HCT116 (cell line): ENCODE measurements around the gene MYO7A. TPM values are rescaled to one million over a fixed set of nuclear protein-coding genes. Genes with fewer than 3 reads are reported as not detected.

Source experiments
- ATAC-seq: fragments of 200-7000 bp; cut with Tn5 transposase; 2 replicates; pipeline ENCODE4 v1.9.1; 2020; ENCODE audit warnings: mild to moderate bottlenecking, moderate library complexity
- BruUV-seq: library from RNA; stranded (reverse); fragments of 400-500 nt; replicated peaks from 2 replicates; lab custom pipeline; 2021; lab: Mats Ljungman, UMichigan
- CTCF ChIA-PET: fragments of 300-600 bp; sonication (Branson Sonifier 250); formaldehyde crosslinking; loops from one replicate; lab custom pipeline; 2021; ENCODE audit warnings: antibody characterized with exemption; lab: Charles Lee
- POLR2A ChIA-PET: fragments of 300-600, 350-600 bp; sonication (Branson Sonifier 250); formaldehyde crosslinking; loops from one replicate; lab custom pipeline; 2021; ENCODE audit warnings: antibody characterized with exemption; lab: Charles Lee
- RAD21 ChIA-PET, 2 experiments: fragments of 300-600 bp; sonication (Branson Sonifier 250); formaldehyde crosslinking; loops; one replicate each; lab custom pipeline; 2023; ENCODE audit warnings: low total read pairs in 2 of 2; ENCODE audit not compliant: uncharacterized antibody in 2 of 2, unreplicated experiment in 2 of 2, low non-redundant PET in 1 of 2; lab: Charles Lee
- DNase-seq: peaks from one replicate; pipeline ENCODE4 v3.0.0-alpha.2; 2010; ENCODE audit warnings: low read depth, low spot score
- H2AFZ ChIP-seq: fragments of 200-600 bp; shearing (Covaris generic), sonication (generic); 2 replicates; pipeline ENCODE4 v1.6.1; 2017; ENCODE audit warnings: low read depth, mixed run types, mixed read lengths, antibody characterized with exemption, low read length; ENCODE audit not compliant: poor library complexity, severe bottlenecking
- H3K27ac ChIP-seq: 2 replicates; pipeline ENCODE4 v1.5.1; 2012; ENCODE audit warnings: low read depth, low read length
- H3K27me3 ChIP-seq: fragments of 200-600 bp; sonication (generic); 2 replicates; pipeline ENCODE4 v1.6.1; 2016; ENCODE audit warnings: mixed run types, low read length, mixed read lengths; ENCODE audit not compliant: insufficient read depth
- H3K36me3 ChIP-seq, 2 experiments: fragments of 200-500 bp in 1 of 2; fragments of 200-600 bp in 1 of 2; sonication (Bioruptor generic) in 1 of 2; sonication (generic) in 1 of 2; 2 replicates each; pipeline versions ENCODE4 v1.5.1 to v1.6.1; 2014 to 2016; ENCODE audit warnings: low read length in 2 of 2, inconsistent platforms in 1 of 2, mixed read lengths in 1 of 2, mixed run types in 1 of 2; ENCODE audit not compliant: insufficient read depth in 2 of 2, control insufficient read depth in 1 of 2
- H3K4me1 ChIP-seq, 2 experiments: fragments of 200-600 bp in 1 of 2; sonication (generic) in 1 of 2; 2 replicates each; pipeline versions ENCODE4 v1.5.1 to v1.6.1; 2012 to 2017; ENCODE audit warnings: low read length in 2 of 2, inconsistent platforms in 1 of 2, mild to moderate bottlenecking in 1 of 2, mixed read lengths in 1 of 2, mixed run types in 1 of 2, moderate library complexity in 1 of 2; ENCODE audit not compliant: insufficient read depth in 2 of 2, control insufficient read depth in 1 of 2
- H3K4me2 ChIP-seq: fragments of 200-600 bp; sonication (generic); 2 replicates; pipeline ENCODE4 v1.6.1; 2017; ENCODE audit warnings: mixed run types, low read length, mixed read lengths
- H3K4me3 ChIP-seq, 2 experiments: fragments of 200-600 bp in 1 of 2; sonication (generic) in 1 of 2; replicated peaks in 1 of 2; 2 replicates each; pipeline ENCODE4 v1.5.1; 2011 to 2016; ENCODE audit warnings: low read length in 2 of 2, control low read depth in 1 of 2, low read depth in 1 of 2, mild to moderate bottlenecking in 1 of 2, mixed read lengths in 1 of 2, mixed run types in 1 of 2
- H3K79me2 ChIP-seq: fragments of 200-600 bp; sonication (generic); 2 replicates; pipeline ENCODE4 v1.6.1; 2017; ENCODE audit warnings: mild to moderate bottlenecking, mixed run types, low read length, moderate library complexity, mixed read lengths; ENCODE audit not compliant: insufficient read depth
- H3K9ac ChIP-seq: fragments of 200-600 bp; sonication (generic); 2 replicates; pipeline ENCODE4 v1.6.1; 2016; ENCODE audit warnings: low read length, mixed read lengths
- H3K9me2 ChIP-seq: fragments of 200-600 bp; sonication (generic), shearing (Covaris generic); 2 replicates; pipeline ENCODE4 v1.6.1; 2017; ENCODE audit warnings: mixed run types, mild to moderate bottlenecking, moderate library complexity; ENCODE audit not compliant: insufficient read depth
- H3K9me3 ChIP-seq, 2 experiments: fragments of 200-500 bp in 1 of 2; fragments of 200-600 bp in 1 of 2; sonication (Bioruptor generic) in 1 of 2; sonication (generic) in 1 of 2; 2 replicates each; pipeline ENCODE4 v1.6.1; 2014 to 2017; ENCODE audit warnings: low read length in 2 of 2, mixed read lengths in 2 of 2, inconsistent platforms in 1 of 2, low read depth in 1 of 2, mild to moderate bottlenecking in 1 of 2, mixed run types in 1 of 2, moderate library complexity in 1 of 2; ENCODE audit not compliant: control insufficient read depth in 1 of 2, insufficient read depth in 1 of 2
- H4K20me1 ChIP-seq: fragments of 200-600 bp; sonication (generic), shearing (Covaris generic); 2 replicates; pipeline ENCODE4 v1.6.1; 2017; ENCODE audit warnings: mixed run types, mild to moderate bottlenecking, moderate library complexity; ENCODE audit not compliant: insufficient read depth
- FOSL1 ChIP-seq: IDR thresholded peaks from 2 replicates; pipeline ENCODE4 v1.6.1; 2012; ENCODE audit warnings: low read depth
- JUND ChIP-seq: IDR thresholded peaks from 2 replicates; pipeline ENCODE4 v1.6.1; 2012
- POLR2A ChIP-seq: IDR thresholded peaks from 2 replicates; pipeline ENCODE4 v1.7.0; 2011; ENCODE audit warnings: borderline replicate concordance; ENCODE audit not compliant: insufficient read depth, insufficient read length; ENCODE audit errors: extremely low read depth
- RAD21 ChIP-seq: IDR thresholded peaks from 2 replicates; pipeline ENCODE4 v1.6.1; 2012; ENCODE audit warnings: low read depth, mild to moderate bottlenecking
- SP1 ChIP-seq: IDR thresholded peaks from 2 replicates; pipeline ENCODE4 v1.6.1; 2012; ENCODE audit warnings: low read depth
- SRF ChIP-seq: IDR thresholded peaks from 2 replicates; pipeline ENCODE4 v1.6.1; 2012; ENCODE audit warnings: low read depth
- YY1 ChIP-seq: IDR thresholded peaks from 2 replicates; pipeline ENCODE4 v1.6.1; 2011; ENCODE audit warnings: low read length, low read depth, moderate library complexity, mild to moderate bottlenecking; ENCODE audit not compliant: insufficient replicate concordance; ENCODE audit errors: extremely low read depth
- ZFX ChIP-seq: fragments of 450-650 bp; IDR thresholded peaks from 2 replicates; pipeline ENCODE4 v1.6.1; 2017
- intact Hi-C: fragments of 100-400 bp; cut with micrococcal nuclease; formaldehyde crosslinking; loops from 2 replicates; pipeline ENCODE4 v1.10.0; 2022
- total RNA-seq: library from RNA; stranded (reverse); gene quantifications from one replicate; pipeline ENCODE4 v1.2.1, GENCODE V29; 2021; ENCODE audit not compliant: unreplicated experiment
- TF ChIP-seq, protein P1 (sequence below), 3 experiments: fragments of 200-600 bp in 1 of 3; sonication (generic) in 1 of 3; IDR thresholded peaks in 2 of 3; conservative IDR thresholded peaks in 1 of 3; 2 replicates each; pipeline ENCODE4 v1.5.1; 2012 to 2017; ENCODE audit warnings: low read depth in 2 of 3, low read length in 2 of 3, antibody characterized with exemption in 1 of 3, borderline replicate concordance in 1 of 3, control low read depth in 1 of 3, mild to moderate bottlenecking in 1 of 3, mixed read lengths in 1 of 3, mixed run types in 1 of 3, moderate library complexity in 1 of 3; ENCODE audit not compliant: insufficient read depth in 1 of 3
- TF ChIP-seq, protein P2 (sequence below): IDR thresholded peaks from 2 replicates; pipeline ENCODE4 v1.6.1; 2012

The MYO7A gene
- total RNA-seq, 1 experiment from 2014 or later = 1.8 TPM

DNA sequence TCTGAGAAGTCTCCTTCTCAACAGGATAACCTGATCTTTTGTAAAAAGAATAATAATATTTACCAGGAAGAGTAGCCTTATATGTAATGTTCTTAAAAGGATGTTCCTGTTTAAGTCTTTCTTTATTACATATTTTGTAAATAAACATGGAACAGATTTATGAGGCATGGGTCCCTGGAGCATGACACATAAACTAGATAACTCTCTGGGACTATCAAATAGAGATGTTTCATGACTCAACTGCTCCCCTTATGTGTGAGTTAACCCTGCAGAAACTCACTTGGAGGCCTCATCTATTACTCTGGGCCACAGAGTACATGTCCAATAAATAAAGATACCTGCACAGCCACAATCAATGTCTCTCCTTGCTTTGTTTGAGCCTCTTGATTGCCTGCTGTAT lies 108.9 kb downstream of the MYO7A start (continued):
- TF ChIP-seq, protein P1, sequence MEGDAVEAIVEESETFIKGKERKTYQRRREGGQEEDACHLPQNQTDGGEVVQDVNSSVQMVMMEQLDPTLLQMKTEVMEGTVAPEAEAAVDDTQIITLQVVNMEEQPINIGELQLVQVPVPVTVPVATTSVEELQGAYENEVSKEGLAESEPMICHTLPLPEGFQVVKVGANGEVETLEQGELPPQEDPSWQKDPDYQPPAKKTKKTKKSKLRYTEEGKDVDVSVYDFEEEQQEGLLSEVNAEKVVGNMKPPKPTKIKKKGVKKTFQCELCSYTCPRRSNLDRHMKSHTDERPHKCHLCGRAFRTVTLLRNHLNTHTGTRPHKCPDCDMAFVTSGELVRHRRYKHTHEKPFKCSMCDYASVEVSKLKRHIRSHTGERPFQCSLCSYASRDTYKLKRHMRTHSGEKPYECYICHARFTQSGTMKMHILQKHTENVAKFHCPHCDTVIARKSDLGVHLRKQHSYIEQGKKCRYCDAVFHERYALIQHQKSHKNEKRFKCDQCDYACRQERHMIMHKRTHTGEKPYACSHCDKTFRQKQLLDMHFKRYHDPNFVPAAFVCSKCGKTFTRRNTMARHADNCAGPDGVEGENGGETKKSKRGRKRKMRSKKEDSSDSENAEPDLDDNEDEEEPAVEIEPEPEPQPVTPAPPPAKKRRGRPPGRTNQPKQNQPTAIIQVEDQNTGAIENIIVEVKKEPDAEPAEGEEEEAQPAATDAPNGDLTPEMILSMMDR (IDR thresholded peaks at IDR 0.05 in 2 of 3, conservative IDR thresholded peaks at IDR 0.05 in 1 of 3; ENCODE audit: borderline replicate concordance in 1 of 3, insufficient read depth in 1 of 3, low read depth in 2 of 3, low read length in 2 of 3) = no peak
- TF ChIP-seq ZFX (no peak), RAD21 (no peak), SRF (no peak)
- TF ChIP-seq, protein P2, sequence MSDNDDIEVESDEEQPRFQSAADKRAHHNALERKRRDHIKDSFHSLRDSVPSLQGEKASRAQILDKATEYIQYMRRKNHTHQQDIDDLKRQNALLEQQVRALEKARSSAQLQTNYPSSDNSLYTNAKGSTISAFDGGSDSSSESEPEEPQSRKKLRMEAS = no peak

DNA sequence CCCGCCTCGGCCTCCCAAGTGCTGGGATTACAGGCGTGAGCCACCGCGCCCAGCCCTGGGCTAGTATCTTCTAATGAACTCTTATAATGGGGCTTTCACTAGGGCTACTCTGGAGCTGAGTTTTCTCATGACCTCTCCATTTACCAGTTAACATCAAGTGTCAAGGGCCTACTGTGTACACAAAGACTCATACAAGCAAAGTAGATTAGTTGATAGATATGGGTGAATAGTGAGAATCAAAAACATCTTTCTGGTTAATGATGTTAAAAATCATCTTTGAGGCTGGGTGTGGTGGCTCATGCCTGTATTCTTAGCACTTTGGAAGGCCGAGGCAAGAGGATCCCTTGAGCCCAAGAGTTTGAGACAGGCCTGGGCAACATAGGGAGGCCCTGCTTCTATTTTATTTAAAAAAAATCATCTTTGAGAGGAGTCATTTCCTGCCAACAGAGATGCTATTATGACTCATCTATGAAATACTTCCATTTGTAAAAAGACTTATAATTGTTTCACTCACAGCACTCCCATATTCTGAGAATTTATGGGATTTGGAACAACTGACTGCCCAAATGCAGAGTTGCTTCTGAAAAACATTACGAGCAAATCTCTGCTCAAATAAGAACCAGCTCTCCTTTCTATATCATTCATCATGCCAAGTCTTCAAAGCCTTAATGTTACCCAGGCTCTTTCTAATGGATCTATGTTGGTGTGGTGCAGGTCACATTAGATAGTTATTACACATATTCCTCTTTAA lies 116.4 kb downstream of the MYO7A start:
- Histone ChIP-seq H3K79me2 (no peaks in the 10 kb centered on the region), H3K9me3 (no peaks in the 10 kb centered on the region), H3K36me3 (no peaks in the 10 kb centered on the region), H3K4me1 (peaks cover 0 to 13% of the 10 kb centered on the region in 2 experiments; a peak in 2 of 4 replicates), H3K4me2 (peak overlapping the region; percentile 8), H3K9me2 (no peaks in the 10 kb centered on the region), H3K4me3 (no peak overlapping the region), H4K20me1 (no peaks in the 10 kb centered on the region), H3K9ac (no peak overlapping the region), H2AFZ (no peak overlapping the region), H3K27me3 (no peaks in the 10 kb centered on the region), H3K27ac (no peak overlapping the region)
- DNase-seq (no peak), ATAC-seq (no peak)
- RAD21 ChIA-PET = no interaction called here
- no TSS peak for BruUV-seq
- no peak for TF ChIP-seq POLR2A
- TF ChIP-seq YY1 = no peak
- peak; percentile 52; the same call in 1 of the 2 replicates for TF ChIP-seq FOSL1
- peak; percentile 27; the same call in 1 of the 2 replicates for TF ChIP-seq JUND
- TF ChIP-seq SP1 = no peak
- POLR2A ChIA-PET = no interaction called here
- intact Hi-C loops = no loop called here
- CTCF ChIA-PET = no interaction called here
